ENCODE results near the gene C3orf70.

- TF ChIP-seq POLR2AphosphoS5 (IDR thresholded peaks at IDR 0.05; ENCODE audit: low read depth, low read length), result no peak
- TF ChIP-seq POU2F2 (IDR thresholded peaks at IDR 0.05; ENCODE audit: low read depth, low read length), result no peak
- TF ChIP-seq POLR2A (IDR thresholded peaks at IDR 0.05; ENCODE audit: low read depth, low read length), result no peak
- no peak for TF ChIP-seq TAF1 (IDR thresholded peaks at IDR 0.05; ENCODE audit: low read depth, low read length)
Measured at GRCh38 chr3:185082149-185082548, 70.7 kb downstream of the C3orf70 start.
